Mesendoderm (in vitro differentiated cells): ENCODE measurements around the gene ENPP6.
"Not testable (repeated sequence)": the region's sequence is repeated elsewhere in the genome, so short reads cannot be mapped to it uniquely, and the experiment has no call there.

Source experiments
- DNase-seq: peaks from one replicate; pipeline ENCODE4 v3.0.0; 2013
- H2AK5ac ChIP-seq: 2 replicates; pipeline ENCODE4 v1.6.1; 2013; ENCODE audit warnings: low read length, inconsistent platforms
- H2BK120ac ChIP-seq: 2 replicates; pipeline ENCODE4 v1.6.1; 2013; ENCODE audit warnings: low read depth, mild to moderate bottlenecking, low read length, moderate library complexity, mixed read lengths
- H2BK15ac ChIP-seq: replicated peaks from 2 replicates; pipeline ENCODE4 v1.6.1; 2013; ENCODE audit warnings: low read depth, mild to moderate bottlenecking, moderate library complexity
- H2BK5ac ChIP-seq: 2 replicates; pipeline ENCODE4 v1.6.1; 2013; ENCODE audit warnings: low read length, inconsistent platforms
- H3K18ac ChIP-seq: 2 replicates; pipeline ENCODE4 v1.6.1; 2013; ENCODE audit warnings: mild to moderate bottlenecking, low read length, mixed read lengths
- H3K23ac ChIP-seq: one replicate; pipeline ENCODE4 v1.6.1; 2013; ENCODE audit warnings: low read length
- H3K27ac ChIP-seq: 2 replicates; pipeline ENCODE4 v1.5.1; 2013; ENCODE audit warnings: low read depth, mild to moderate bottlenecking, inconsistent platforms, low read length, moderate library complexity
- H3K27me3 ChIP-seq: 2 replicates; pipeline ENCODE4 v1.6.1; 2013; ENCODE audit warnings: low read length, control low read depth, mild to moderate bottlenecking, inconsistent platforms; ENCODE audit not compliant: insufficient read depth, poor library complexity
- H3K36me3 ChIP-seq: 2 replicates; pipeline ENCODE4 v1.6.1; 2013; ENCODE audit warnings: low read length, inconsistent platforms; ENCODE audit not compliant: control insufficient read depth, insufficient read depth
- H3K4ac ChIP-seq: one replicate; pipeline ENCODE4 v1.6.1; 2013; ENCODE audit warnings: low read depth, mild to moderate bottlenecking, low read length, moderate library complexity
- H3K4me1 ChIP-seq: 2 replicates; pipeline ENCODE4 v1.6.1; 2013; ENCODE audit warnings: low read depth, low read length, inconsistent platforms; ENCODE audit not compliant: control insufficient read depth
- H3K4me2 ChIP-seq: 2 replicates; pipeline ENCODE4 v1.6.1; 2013; ENCODE audit warnings: low read length
- H3K4me3 ChIP-seq: 2 replicates; pipeline ENCODE4 v1.5.1; 2013; ENCODE audit warnings: mild to moderate bottlenecking, low read length
- H3K56ac ChIP-seq: one replicate; pipeline ENCODE4 v1.6.1; 2013; ENCODE audit warnings: low read length
- H3K79me1 ChIP-seq: 2 replicates; pipeline ENCODE4 v1.6.1; 2013; ENCODE audit warnings: low read length, inconsistent platforms
- H3K79me2 ChIP-seq: 2 replicates; pipeline ENCODE4 v1.6.1; 2013; ENCODE audit warnings: mild to moderate bottlenecking, low read length; ENCODE audit not compliant: control insufficient read depth, insufficient read depth
- H3K9ac ChIP-seq: 2 replicates; pipeline ENCODE4 v1.6.1; 2013; ENCODE audit warnings: low read length, inconsistent platforms
- H4K5ac ChIP-seq: one replicate; pipeline ENCODE4 v1.6.1; 2013; ENCODE audit warnings: low read length
- H4K8ac ChIP-seq: one replicate; pipeline ENCODE4 v1.6.1; 2013; ENCODE audit warnings: low read depth, mild to moderate bottlenecking, control low read depth, low read length, moderate library complexity
- WGBS: extraction: QIAGEN DNeasy Blood & Tissue Kit; methylation state at CpG from one replicate; pipeline ENCODE4 v1.1.7; 2013; ENCODE audit warnings: low lambda C conversion rate, missing lambda C conversion rate; ENCODE audit not compliant: insufficient coverage; ENCODE audit errors: extremely low coverage; 5-methylcytosine and 5-hydroxymethylcytosine counted together

Gene ENPP6

GRCh38 chr4:184214931-184215330 is 2.7 kb downstream of the ENPP6 start:
- DNase-seq, result no peak
- no peak overlapping the region for H4K8ac ChIP-seq
- no peaks in the 10 kb centered on the region for H3K79me1 ChIP-seq
- no peak overlapping the region for H2BK120ac ChIP-seq
- H2BK15ac ChIP-seq, result no peak overlapping the region
- no peak overlapping the region for H2BK5ac ChIP-seq
- no peaks in the 10 kb centered on the region for H3K4me1 ChIP-seq
- H3K4ac ChIP-seq, result no peak overlapping the region
- no peaks in the 10 kb centered on the region for H3K79me2 ChIP-seq
- H3K4me2 ChIP-seq, result no peak overlapping the region
- H3K27me3 ChIP-seq, result no peaks in the 10 kb centered on the region
- no peaks in the 10 kb centered on the region for H3K36me3 ChIP-seq
- H3K27ac ChIP-seq, result no peak overlapping the region
- no peak overlapping the region for H3K9ac ChIP-seq
- H4K5ac ChIP-seq, result no peak overlapping the region
- WGBS, result no CpG with 5 or more reads among the region's 5 CpGs
- H3K18ac ChIP-seq, result no peak overlapping the region
- H3K23ac ChIP-seq, result no peak overlapping the region
- no peak overlapping the region for H3K4me3 ChIP-seq
- no peak overlapping the region for H3K56ac ChIP-seq
- H2AK5ac ChIP-seq, result no peak overlapping the region

DNA sequence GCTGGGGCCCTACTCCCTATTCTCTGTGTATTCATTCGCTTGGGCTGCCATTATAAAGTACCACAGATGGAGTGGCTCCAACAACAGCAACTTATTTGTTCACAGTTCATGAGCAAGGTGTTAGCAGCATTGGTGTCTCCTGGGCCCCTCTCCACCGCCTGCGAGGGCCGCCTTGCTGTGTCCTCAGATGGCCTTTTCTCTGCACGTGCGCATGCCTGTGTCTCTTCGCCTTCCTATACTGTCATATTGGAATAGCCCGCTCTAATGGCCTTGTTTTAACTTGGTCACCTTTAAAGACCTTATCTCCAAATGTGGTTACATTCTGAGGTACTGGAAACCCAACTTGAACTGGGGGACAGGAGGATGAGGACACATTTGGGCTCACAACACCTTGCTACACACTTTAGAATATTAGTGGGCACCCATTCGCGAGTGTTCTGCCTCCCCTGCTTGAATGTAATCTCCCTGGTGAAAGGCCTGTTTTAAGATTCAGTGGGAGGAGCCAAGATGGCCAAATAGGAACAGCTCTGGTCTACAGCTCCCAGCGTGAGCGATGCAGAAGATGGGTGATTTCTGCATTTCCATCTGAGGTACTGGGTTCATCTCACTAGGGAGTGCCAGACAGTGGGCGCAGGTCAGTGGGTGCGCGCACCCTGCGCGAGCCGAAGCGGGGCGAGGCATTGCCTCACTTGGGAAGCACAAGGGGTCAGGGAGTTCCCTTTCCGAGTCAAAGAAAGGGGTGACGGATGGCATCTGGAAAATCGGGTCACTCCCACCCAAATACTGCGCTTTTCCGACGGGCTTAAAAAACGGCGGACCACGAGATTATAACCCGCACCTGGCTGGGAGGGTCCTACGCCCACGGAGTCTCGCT is 9.7 kb downstream of the ENPP6 start:
- not testable (repeated sequence) for H3K79me2 ChIP-seq, H3K27ac ChIP-seq, H2BK5ac ChIP-seq, H3K23ac ChIP-seq, H3K18ac ChIP-seq, H3K4ac ChIP-seq, H3K4me2 ChIP-seq, H2BK15ac ChIP-seq, H3K56ac ChIP-seq, H3K4me3 ChIP-seq, H4K5ac ChIP-seq, H2AK5ac ChIP-seq, H3K27me3 ChIP-seq, DNase-seq, H3K79me1 ChIP-seq, H3K36me3 ChIP-seq, H4K8ac ChIP-seq, H2BK120ac ChIP-seq, H3K9ac ChIP-seq, H3K4me1 ChIP-seq
- no CpG with 5 or more reads among the region's 33 CpGs for WGBS

- no peak overlapping the region for H3K4me2 ChIP-seq
- WGBS, result 100% methylated on average over 1 of the region's 14 CpGs
Measured at GRCh38 chr4:184205243-184205642, 12.4 kb downstream of the ENPP6 start.

DNA sequence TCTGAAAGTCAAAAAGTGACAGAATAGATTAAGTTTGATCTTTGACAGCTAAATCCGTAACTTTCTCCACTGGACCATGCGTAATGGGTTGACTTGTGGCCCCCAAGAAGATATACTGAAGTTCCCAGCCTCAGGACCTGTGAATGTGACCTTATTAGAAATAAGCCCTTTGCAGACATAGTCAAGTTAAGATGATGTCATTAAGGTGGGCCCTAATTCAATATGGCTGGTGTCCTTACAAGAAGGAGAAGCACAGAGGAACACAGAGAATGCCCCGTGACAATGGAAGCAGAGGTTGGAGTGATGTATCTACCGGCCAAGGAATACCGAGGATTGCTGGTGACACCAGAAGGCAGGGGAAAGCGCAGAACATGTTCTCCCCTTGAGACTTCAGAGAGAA is 14.4 kb downstream of the ENPP6 start:
- Histone ChIP-seq H3K56ac (no peak overlapping the region), H3K27me3 (no peaks in the 10 kb centered on the region), H2BK5ac (no peak overlapping the region), H3K4ac (no peak overlapping the region), H3K9ac (no peak overlapping the region), H3K4me1 (no peaks in the 10 kb centered on the region), H3K18ac (no peak overlapping the region), H3K4me3 (no peak overlapping the region), H3K4me2 (no peak overlapping the region), H4K8ac (no peak overlapping the region), H3K36me3 (no peaks in the 10 kb centered on the region), H3K27ac (no peak overlapping the region), H3K79me2 (no peaks in the 10 kb centered on the region), H2BK15ac (no peak overlapping the region), H2BK120ac (no peak overlapping the region), H3K23ac (no peak overlapping the region), H2AK5ac (no peak overlapping the region), H4K5ac (no peak overlapping the region), H3K79me1 (no peaks in the 10 kb centered on the region)
- WGBS, result no CpG with 5 or more reads among the region's 6 CpGs
- DNase-seq, result no peak

More at GRCh38 chr4:184205243-184205642, 12.4 kb downstream of the ENPP6 start:
- Histone ChIP-seq H2BK15ac (no peak overlapping the region), H3K23ac (no peak overlapping the region), H3K79me1 (no peaks in the 10 kb centered on the region), H3K27me3 (no peaks in the 10 kb centered on the region), H3K9ac (no peak overlapping the region), H3K36me3 (no peaks in the 10 kb centered on the region), H3K4me1 (no peaks in the 10 kb centered on the region), H3K4me3 (no peak overlapping the region), H4K5ac (no peak overlapping the region), H3K56ac (no peak overlapping the region), H3K18ac (no peak overlapping the region), H3K79me2 (no peaks in the 10 kb centered on the region), H4K8ac (no peak overlapping the region), H3K27ac (no peak overlapping the region), H2BK120ac (no peak overlapping the region), H2AK5ac (no peak overlapping the region), H3K4ac (no peak overlapping the region), H2BK5ac (no peak overlapping the region)
- no peak for DNase-seq

GRCh38 chr4:184201179-184201578 is 16.5 kb downstream of the ENPP6 start:
- Histone ChIP-seq H2BK5ac (no peak overlapping the region), H2BK15ac (no peak overlapping the region), H3K4me2 (no peak overlapping the region), H4K5ac (no peak overlapping the region), H3K18ac (no peak overlapping the region), H3K79me1 (no peaks in the 10 kb centered on the region), H3K4ac (no peak overlapping the region), H3K9ac (no peak overlapping the region), H3K23ac (no peak overlapping the region), H3K4me3 (no peak overlapping the region), H2AK5ac (no peak overlapping the region), H2BK120ac (no peak overlapping the region), H3K27me3 (no peaks in the 10 kb centered on the region), H3K79me2 (no peaks in the 10 kb centered on the region), H3K4me1 (peaks cover 2% of the 10 kb centered on the region), H3K36me3 (no peaks in the 10 kb centered on the region), H3K56ac (no peak overlapping the region), H3K27ac (no peak overlapping the region), H4K8ac (no peak overlapping the region)
- WGBS, result no CpG with 5 or more reads among the region's 7 CpGs
- DNase-seq, result no peak

DNA sequence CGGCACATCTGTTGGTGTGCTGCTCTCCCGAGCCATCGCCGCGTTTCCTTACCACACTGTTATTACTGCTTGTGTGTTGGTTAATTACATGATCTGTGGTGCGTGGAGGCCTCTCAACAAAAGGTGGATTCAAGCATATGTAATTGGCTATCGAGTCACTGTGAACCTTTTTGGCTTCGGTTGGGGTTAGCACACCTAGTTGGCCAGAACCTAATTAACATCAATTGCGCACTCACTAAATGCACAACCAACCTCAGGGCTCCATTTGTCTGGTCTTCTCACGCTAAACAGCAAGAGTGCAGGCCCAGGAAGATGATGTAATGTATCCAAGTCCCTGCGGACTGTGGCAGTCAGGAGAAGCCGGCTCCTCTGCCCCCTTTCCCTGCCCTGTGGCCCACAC is 17.4 kb downstream of the ENPP6 start:
- Histone ChIP-seq H4K5ac (no peak overlapping the region), H3K27me3 (no peaks in the 10 kb centered on the region), H3K4me1 (peaks cover 2% of the 10 kb centered on the region), H2BK15ac (no peak overlapping the region), H3K27ac (no peak overlapping the region), H3K56ac (no peak overlapping the region), H3K4me3 (no peak overlapping the region), H3K9ac (no peak overlapping the region), H3K79me2 (no peaks in the 10 kb centered on the region), H2BK5ac (no peak overlapping the region), H3K4me2 (no peak overlapping the region), H3K79me1 (no peaks in the 10 kb centered on the region), H3K4ac (no peak overlapping the region), H3K18ac (no peak overlapping the region), H2AK5ac (no peak overlapping the region), H4K8ac (no peak overlapping the region), H3K36me3 (no peaks in the 10 kb centered on the region), H2BK120ac (no peak overlapping the region), H3K23ac (no peak overlapping the region)
- no CpG with 5 or more reads among the region's 12 CpGs for WGBS
- DNase-seq, result no peak
